ENCODE results near the gene DISP2.

The DISP2 gene

GRCh38 chr15:40414816-40415215 is 56.8 kb downstream of the DISP2 start:
- Histone ChIP-seq H3F3A (ENCODE audit: low read depth) (no peaks in the 10 kb centered on the region), H3K4me3 (ENCODE audit: low read length, poor library complexity, severe bottlenecking) (no peak overlapping the region), H3K27me3 (ENCODE audit: insufficient read depth, low read length, poor library complexity, severe bottlenecking) (no peaks in the 10 kb centered on the region), H2AFZ (ENCODE audit: low read length) (no peak overlapping the region), H3K36me3 (ENCODE audit: insufficient read depth, low read length) (peaks cover 67% of the 10 kb centered on the region), H3K9me3 (ENCODE audit: insufficient read depth, low read depth, low read length) (no peaks in the 10 kb centered on the region), H3K79me2 (ENCODE audit: insufficient read depth, low read length) (peaks cover 23% of the 10 kb centered on the region; the same call in 1 of the 2 replicates), H3K4me1 (ENCODE audit: insufficient read depth, low read length, poor library complexity, severe bottlenecking) (peaks cover 11% of the 10 kb centered on the region), H4K20me1 (ENCODE audit: insufficient read depth, low read length, poor library complexity, severe bottlenecking) (peaks cover 9% of the 10 kb centered on the region), H3K9ac (ENCODE audit: low read depth, low read length, poor library complexity, severe bottlenecking) (no peak overlapping the region), H3K4me2 (ENCODE audit: low read depth, low read length, poor library complexity, severe bottlenecking) (no peak overlapping the region), H3K9me2 (replicated peaks; ENCODE audit: low read depth, low read length) (no peaks in the 10 kb centered on the region)
- no peak for TF ChIP-seq EZH2phosphoT487 (IDR thresholded peaks at IDR 0.05; ENCODE audit: borderline replicate concordance)
- TF ChIP-seq CTCF (conservative IDR thresholded peaks at IDR 0.05; ENCODE audit: low read length): no peak

- no peaks in the 10 kb centered on the region for H3K9me3 ChIP-seq (ENCODE audit: insufficient read depth, low read depth, low read length)
- peaks cover 9% of the 10 kb centered on the region for H3K4me1 ChIP-seq (ENCODE audit: insufficient read depth, low read length, poor library complexity, severe bottlenecking)
- no peak for TF ChIP-seq EZH2phosphoT487 (IDR thresholded peaks at IDR 0.05; ENCODE audit: borderline replicate concordance)
- TF ChIP-seq CTCF (conservative IDR thresholded peaks at IDR 0.05; ENCODE audit: low read length): no peak
- no peaks in the 10 kb centered on the region for H3F3A ChIP-seq (ENCODE audit: low read depth)
- H3K4me3 ChIP-seq (ENCODE audit: low read length, poor library complexity, severe bottlenecking): no peak overlapping the region
- H3K9me2 ChIP-seq (replicated peaks; ENCODE audit: low read depth, low read length): no peaks in the 10 kb centered on the region
- peaks cover 20% of the 10 kb centered on the region; the same call in 1 of the 2 replicates for H3K79me2 ChIP-seq (ENCODE audit: insufficient read depth, low read length)
- H3K36me3 ChIP-seq (ENCODE audit: insufficient read depth, low read length): peaks cover 64% of the 10 kb centered on the region
- H4K20me1 ChIP-seq (ENCODE audit: insufficient read depth, low read length, poor library complexity, severe bottlenecking): peaks cover 9% of the 10 kb centered on the region
- no peak overlapping the region for H3K4me2 ChIP-seq (ENCODE audit: low read depth, low read length, poor library complexity, severe bottlenecking)
- H2AFZ ChIP-seq (ENCODE audit: low read length): no peak overlapping the region
- no peak overlapping the region for H3K9ac ChIP-seq (ENCODE audit: low read depth, low read length, poor library complexity, severe bottlenecking)
- no peaks in the 10 kb centered on the region for H3K27me3 ChIP-seq (ENCODE audit: insufficient read depth, low read length, poor library complexity, severe bottlenecking)
Measured at GRCh38 chr15:40415226-40415625, 57.2 kb downstream of the DISP2 start.

DNA sequence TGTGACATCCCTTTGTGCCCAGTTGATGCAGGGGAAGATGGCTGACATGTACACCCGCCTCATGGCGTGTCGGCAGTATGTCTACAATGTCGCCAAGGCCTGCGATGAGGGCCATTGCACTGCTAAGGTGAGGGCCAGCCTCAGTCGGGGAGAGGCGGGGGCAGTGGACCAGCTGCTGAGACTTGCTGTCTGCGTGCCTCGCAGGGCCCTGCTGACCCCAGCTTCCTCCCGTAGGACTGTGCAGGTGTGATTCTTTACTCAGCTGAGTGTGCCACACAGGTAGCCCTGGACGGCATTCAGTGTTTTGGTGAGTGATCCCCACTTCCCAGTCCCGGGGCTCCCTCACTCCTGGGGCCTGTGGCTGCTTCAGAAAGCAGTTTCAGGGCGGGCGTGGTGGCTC is 58.0 kb downstream of the DISP2 start:
- H3K36me3 ChIP-seq (ENCODE audit: insufficient read depth, low read length): peaks cover 56% of the 10 kb centered on the region
- H3K4me1 ChIP-seq (ENCODE audit: insufficient read depth, low read length, poor library complexity, severe bottlenecking): peaks cover under 1% of the 10 kb centered on the region
- no peaks in the 10 kb centered on the region for H3F3A ChIP-seq (ENCODE audit: low read depth)
- H3K4me2 ChIP-seq (ENCODE audit: low read depth, low read length, poor library complexity, severe bottlenecking): no peak overlapping the region
- no peaks in the 10 kb centered on the region for H3K9me3 ChIP-seq (ENCODE audit: insufficient read depth, low read depth, low read length)
- no peak overlapping the region for H3K4me3 ChIP-seq (ENCODE audit: low read length, poor library complexity, severe bottlenecking)
- H3K9ac ChIP-seq (ENCODE audit: low read depth, low read length, poor library complexity, severe bottlenecking): no peak overlapping the region
- TF ChIP-seq EZH2phosphoT487 (IDR thresholded peaks at IDR 0.05; ENCODE audit: borderline replicate concordance) (no peak), CTCF (conservative IDR thresholded peaks at IDR 0.05; ENCODE audit: low read length) (no peak)
- H3K27me3 ChIP-seq (ENCODE audit: insufficient read depth, low read length, poor library complexity, severe bottlenecking): no peaks in the 10 kb centered on the region
- H3K9me2 ChIP-seq (replicated peaks; ENCODE audit: low read depth, low read length): no peaks in the 10 kb centered on the region
- H2AFZ ChIP-seq (ENCODE audit: low read length): no peak overlapping the region
- H3K79me2 ChIP-seq (ENCODE audit: insufficient read depth, low read length): peaks cover 12% of the 10 kb centered on the region; the same call in 1 of the 2 replicates
- H4K20me1 ChIP-seq (ENCODE audit: insufficient read depth, low read length, poor library complexity, severe bottlenecking): peaks cover 9% of the 10 kb centered on the region
